ENCODE results near the gene DNAJC11. TPM values are rescaled to one million over a fixed set of nuclear protein-coding genes. Genes with fewer than 3 reads are reported as not detected.
A peak's percentile ranks its signal among the peaks of the same experiment; 100 is the strongest.

Gene DNAJC11
- total RNA-seq, 1 donor from 2014 or later = 17.9 TPM

DNA sequence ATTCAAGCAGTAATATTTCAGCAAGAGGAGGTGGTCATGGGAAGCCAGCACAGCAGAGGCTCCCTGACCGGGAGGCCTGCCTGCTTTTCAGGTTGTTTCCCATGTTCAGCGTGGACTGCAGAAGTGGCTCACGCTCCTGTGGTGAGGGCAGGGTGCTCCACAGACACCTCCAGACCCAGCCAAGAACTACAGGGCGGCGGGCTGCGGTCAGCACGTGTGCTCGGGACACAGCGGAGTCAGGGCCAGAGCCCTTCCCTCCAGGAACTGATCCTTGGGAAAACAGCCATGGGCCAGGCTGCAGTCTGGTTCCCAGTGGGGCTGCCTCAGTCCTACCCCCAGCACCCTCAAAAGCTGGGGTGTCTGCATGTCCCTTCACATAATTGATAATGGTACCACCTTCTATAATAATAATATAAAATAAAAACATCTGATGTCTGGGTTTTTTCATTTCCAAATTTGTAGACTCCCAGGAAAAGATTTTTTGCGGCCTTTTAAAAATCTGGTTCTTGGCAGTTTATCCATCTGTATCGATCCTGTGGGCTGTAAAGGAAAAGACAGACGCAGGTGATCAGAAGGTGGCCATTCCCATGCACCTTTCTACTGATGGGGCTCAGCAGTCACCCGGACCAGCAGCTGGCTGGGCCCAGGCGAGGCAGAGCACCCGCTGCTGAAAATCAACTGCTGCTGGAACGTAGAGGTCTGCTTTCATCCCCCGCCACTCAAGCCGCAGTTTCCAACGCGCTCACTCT lies 66.3 kb downstream of the DNAJC11 start:
- Histone ChIP-seq H3K36me3 (ENCODE audit: control insufficient read depth, insufficient read depth, low read length) (peaks cover 30% of the 10 kb centered on the region), H3K27me3 (ENCODE audit: control insufficient read depth, insufficient read depth, low read length) (no peaks in the 10 kb centered on the region), H3K4me3 (ENCODE audit: low read depth, low read length) (no peak overlapping the region)
- TF ChIP-seq CTCF (IDR thresholded peaks at IDR 0.05; ENCODE audit: insufficient read depth, low read length, severe bottlenecking) = no peak
- FAIRE-seq = no peak
- no peak for DNase-seq (ENCODE audit: low read depth)

- peak; percentile 90 for TF ChIP-seq CTCF (IDR thresholded peaks at IDR 0.05; ENCODE audit: insufficient read depth, low read length, severe bottlenecking)
- no peaks in the 10 kb centered on the region for H3K27me3 ChIP-seq (ENCODE audit: control insufficient read depth, insufficient read depth, low read length)
- peaks cover 25% of the 10 kb centered on the region for H3K36me3 ChIP-seq (ENCODE audit: control insufficient read depth, insufficient read depth, low read length)
- FAIRE-seq = no peak
- no peak overlapping the region for H3K4me3 ChIP-seq (ENCODE audit: low read depth, low read length)
- DNase-seq (ENCODE audit: low read depth) = peak; percentile 29
These were observed 67.1 kb downstream of the DNAJC11 start for GRCh38 chr1:6634371-6635052.

- DNase-seq (ENCODE audit: low read depth) = no peak
- TF ChIP-seq CTCF (IDR thresholded peaks at IDR 0.05; ENCODE audit: insufficient read depth, low read length, severe bottlenecking) = no peak
- Histone ChIP-seq H3K4me3 (ENCODE audit: low read depth, low read length) (no peak overlapping the region), H3K27me3 (ENCODE audit: control insufficient read depth, insufficient read depth, low read length) (no peaks in the 10 kb centered on the region), H3K36me3 (ENCODE audit: control insufficient read depth, insufficient read depth, low read length) (peaks cover 33% of the 10 kb centered on the region)
- FAIRE-seq = no peak
These were observed 68.8 kb downstream of the DNAJC11 start for GRCh38 chr1:6632588-6633514.

GRCh38 chr1:6631058-6631457 lies 70.6 kb downstream of the DNAJC11 start:
- FAIRE-seq = no peak
- Histone ChIP-seq H3K36me3 (ENCODE audit: control insufficient read depth, insufficient read depth, low read length) (peaks cover 27% of the 10 kb centered on the region), H3K4me3 (ENCODE audit: low read depth, low read length) (no peak overlapping the region), H3K27me3 (ENCODE audit: control insufficient read depth, insufficient read depth, low read length) (no peaks in the 10 kb centered on the region)
- TF ChIP-seq CTCF (IDR thresholded peaks at IDR 0.05; ENCODE audit: insufficient read depth, low read length, severe bottlenecking) = no peak
- no peak for DNase-seq (ENCODE audit: low read depth)

GRCh38 chr1:6630027-6630426 lies 71.6 kb downstream of the DNAJC11 start:
- H3K4me3 ChIP-seq (ENCODE audit: low read depth, low read length) = no peak overlapping the region
- DNase-seq (ENCODE audit: low read depth) (no peak), FAIRE-seq (no peak)
- no peaks in the 10 kb centered on the region for H3K27me3 ChIP-seq (ENCODE audit: control insufficient read depth, insufficient read depth, low read length)
- H3K36me3 ChIP-seq (ENCODE audit: control insufficient read depth, insufficient read depth, low read length) = peaks cover 25% of the 10 kb centered on the region
- no peak for TF ChIP-seq CTCF (IDR thresholded peaks at IDR 0.05; ENCODE audit: insufficient read depth, low read length, severe bottlenecking)

Measured in bronchial epithelial cell (primary cell).